ENCODE data around the gene TMEM117.

Gene TMEM117

GRCh38 chr12:44058366-44058765 lies 222.5 kb downstream of the TMEM117 start:
- no peak for TF ChIP-seq CTCF (IDR thresholded peaks at IDR 0.05; ENCODE audit: low read depth, low read length)
- no peak overlapping the region for H3K4me3 ChIP-seq (ENCODE audit: low read depth, low read length)

- H3K4me3 ChIP-seq (ENCODE audit: low read depth, low read length): no peak overlapping the region
- TF ChIP-seq CTCF (IDR thresholded peaks at IDR 0.05; ENCODE audit: low read depth, low read length): no peak
Measured at GRCh38 chr12:44059476-44059875, 223.6 kb downstream of the TMEM117 start.

- H3K4me3 ChIP-seq (ENCODE audit: low read depth, low read length): no peak overlapping the region
- TF ChIP-seq CTCF (IDR thresholded peaks at IDR 0.05; ENCODE audit: low read depth, low read length): no peak
Measured at GRCh38 chr12:44063671-44064070, 227.8 kb downstream of the TMEM117 start.

- H3K4me3 ChIP-seq (ENCODE audit: low read depth, low read length): no peak overlapping the region
- no peak for TF ChIP-seq CTCF (IDR thresholded peaks at IDR 0.05; ENCODE audit: low read depth, low read length)
Measured at GRCh38 chr12:44076871-44077270, 241.0 kb downstream of the TMEM117 start.

GRCh38 chr12:44077294-44077693 lies 241.4 kb downstream of the TMEM117 start:
- no peak for TF ChIP-seq CTCF (IDR thresholded peaks at IDR 0.05; ENCODE audit: low read depth, low read length)
- H3K4me3 ChIP-seq (ENCODE audit: low read depth, low read length): no peak overlapping the region

GRCh38 chr12:44078273-44078672 lies 242.4 kb downstream of the TMEM117 start:
- no peak overlapping the region for H3K4me3 ChIP-seq (ENCODE audit: low read depth, low read length)
- no peak for TF ChIP-seq CTCF (IDR thresholded peaks at IDR 0.05; ENCODE audit: low read depth, low read length)

GRCh38 chr12:44088647-44089046 lies 252.8 kb downstream of the TMEM117 start:
- H3K4me3 ChIP-seq (ENCODE audit: low read depth, low read length): no peak overlapping the region

More at GRCh38 chr12:44088647-44089046, 252.8 kb downstream of the TMEM117 start:
- no peak for TF ChIP-seq CTCF (IDR thresholded peaks at IDR 0.05; ENCODE audit: low read depth, low read length)

Measured in WI38 (cell line).